Panc1 (cell line): ENCODE data around the gene SEBOX. TPM values are rescaled to one million over a fixed set of nuclear protein-coding genes. Genes with fewer than 3 reads are reported as not detected.
"Not testable (repeated sequence)": the region's sequence is repeated elsewhere in the genome, so short reads cannot be mapped to it uniquely, and the experiment has no call there.

Experiments
- ATAC-seq: fragments of 200-7000 bp; cut with Tn5 transposase; 2 replicates; pipeline ENCODE4 v1.9.1; 2020; ENCODE audit warnings: mild to moderate bottlenecking, moderate library complexity
- BruUV-seq: library from RNA; stranded (reverse); fragments of 400-500 nt; replicated peaks from 2 replicates; lab custom pipeline; 2021; lab: Mats Ljungman, UMichigan
- CTCF ChIA-PET: fragments of 300-600 bp; sonication (Branson Sonifier 250); formaldehyde crosslinking; loops from one replicate; lab custom pipeline; 2022; ENCODE audit warnings: antibody characterized with exemption; lab: Charles Lee
- POLR2A ChIA-PET: fragments of 300-600 bp; sonication (Branson Sonifier 250); formaldehyde crosslinking; loops from one replicate; lab custom pipeline; 2022; ENCODE audit warnings: antibody characterized with exemption; lab: Charles Lee
- DNase-seq: peaks from one replicate; pipeline ENCODE4 v3.0.0-alpha.2; 2010; ENCODE audit warnings: low read depth, low spot score
- H3K27ac ChIP-seq: 2 replicates; pipeline ENCODE4 v1.5.1; 2011; ENCODE audit warnings: mild to moderate bottlenecking, low read length, inconsistent platforms
- H3K27me3 ChIP-seq: fragments of 200-500 bp; sonication (Bioruptor generic); 2 replicates; pipeline ENCODE4 v1.6.0; 2014; ENCODE audit warnings: low read length, inconsistent platforms; ENCODE audit not compliant: control insufficient read depth, insufficient read depth
- H3K36me3 ChIP-seq: fragments of 200-500 bp; sonication (Bioruptor generic); 2 replicates; pipeline ENCODE4 v1.5.1; 2014; ENCODE audit warnings: inconsistent platforms, mild to moderate bottlenecking, low read length, moderate library complexity; ENCODE audit not compliant: control insufficient read depth, insufficient read depth
- H3K4me1 ChIP-seq: 2 replicates; pipeline ENCODE4 v1.5.1; 2011; ENCODE audit warnings: inconsistent platforms, mild to moderate bottlenecking, low read length, moderate library complexity; ENCODE audit not compliant: control insufficient read depth, insufficient read depth
- H3K4me3 ChIP-seq, 2 experiments: 2 replicates each; pipeline ENCODE4 v1.5.1; 2011 to 2012; ENCODE audit warnings: low read depth in 2 of 2, low read length in 2 of 2, mild to moderate bottlenecking in 2 of 2, inconsistent platforms in 1 of 2, moderate library complexity in 1 of 2
- H3K9me3 ChIP-seq: fragments of 200-500 bp; sonication (Bioruptor generic); 2 replicates; pipeline ENCODE4 v1.5.1; 2014; ENCODE audit warnings: low read depth, mild to moderate bottlenecking, inconsistent platforms, low read length, moderate library complexity; ENCODE audit not compliant: control insufficient read depth, insufficient read depth
- CTCF ChIP-seq: fragments of 450-650 bp; IDR thresholded peaks from 2 replicates; pipeline ENCODE4 v1.5.1; 2017; ENCODE audit warnings: mild to moderate bottlenecking
- POLR2AphosphoS5 ChIP-seq: IDR thresholded peaks from 2 replicates; pipeline ENCODE4 v1.6.1; 2012; ENCODE audit warnings: mild to moderate bottlenecking, low read depth, low read length, moderate library complexity
- SIN3A ChIP-seq: IDR thresholded peaks from 2 replicates; pipeline ENCODE4 v1.6.1; 2012; ENCODE audit warnings: low read depth, mild to moderate bottlenecking, low read length, moderate library complexity, borderline replicate concordance; ENCODE audit not compliant: insufficient read depth
- TCF7L2 ChIP-seq: IDR thresholded peaks from 2 replicates; pipeline ENCODE4 v1.6.1; 2011; ENCODE audit warnings: mild to moderate bottlenecking, low read depth, low read length, inconsistent platforms
- in situ Hi-C: cut with HindIII; loops from 2 replicates; pipeline ENCODE4 v1.10.0; 2016; ENCODE audit warnings: low sequenced_read_pairs, low pct_unique_long_range_greater_than_20kb
- intact Hi-C: fragments of 100-400 bp; cut with micrococcal nuclease; formaldehyde crosslinking; loops from one replicate; pipeline ENCODE4 v1.10.0; 2022; ENCODE audit not compliant: unreplicated experiment
- total RNA-seq: library from RNA; stranded (reverse); gene quantifications from one replicate; pipeline ENCODE4 v1.2.1, GENCODE V29; 2021; ENCODE audit not compliant: unreplicated experiment
- TF ChIP-seq, protein P1 (sequence below), 2 experiments: IDR thresholded peaks; 2 replicates each; pipeline ENCODE4 v1.6.1; 2011 to 2012; ENCODE audit warnings: low read depth in 2 of 2, control low read depth in 1 of 2, low read length in 1 of 2, mild to moderate bottlenecking in 1 of 2, moderate library complexity in 1 of 2; ENCODE audit not compliant: insufficient read depth in 1 of 2

SEBOX gene
- total RNA-seq, 1 experiment from 2014 or later = not detected

- in situ Hi-C loops, H3K27ac ChIP-seq, ATAC-seq, H3K4me3 ChIP-seq, CTCF ChIA-PET, H3K36me3 ChIP-seq, BruUV-seq, H3K9me3 ChIP-seq, DNase-seq, H3K27me3 ChIP-seq, intact Hi-C loops, POLR2A ChIA-PET: not testable (repeated sequence)
- H3K4me1 ChIP-seq = peaks cover 26% of the 10 kb centered on the region
These were observed 26.2 kb downstream of the SEBOX start for GRCh38 chr17:28338769-28339212.

- in situ Hi-C loops = no loop called here
- intact Hi-C loops = no loop called here
- no peak overlapping the region for H3K4me3 ChIP-seq
- no peak for ATAC-seq
- ChIA-PET POLR2A (interaction anchor here (0.5 kb wide), 1 partner anchor 107 kb away, joined by 6 read pairs; no protein-coding TSS in a partner anchor), CTCF (no interaction called here)
- H3K27me3 ChIP-seq = no peaks in the 10 kb centered on the region
- H3K9me3 ChIP-seq = no peaks in the 10 kb centered on the region
- no peaks in the 10 kb centered on the region; the same call in 1 of the 2 replicates for H3K36me3 ChIP-seq
- peaks cover 27% of the 10 kb centered on the region for H3K4me1 ChIP-seq
- TF ChIP-seq TCF7L2 (no peak), CTCF (no peak), POLR2AphosphoS5 (no peak), SIN3A (no peak)
- TF ChIP-seq, protein P1, sequence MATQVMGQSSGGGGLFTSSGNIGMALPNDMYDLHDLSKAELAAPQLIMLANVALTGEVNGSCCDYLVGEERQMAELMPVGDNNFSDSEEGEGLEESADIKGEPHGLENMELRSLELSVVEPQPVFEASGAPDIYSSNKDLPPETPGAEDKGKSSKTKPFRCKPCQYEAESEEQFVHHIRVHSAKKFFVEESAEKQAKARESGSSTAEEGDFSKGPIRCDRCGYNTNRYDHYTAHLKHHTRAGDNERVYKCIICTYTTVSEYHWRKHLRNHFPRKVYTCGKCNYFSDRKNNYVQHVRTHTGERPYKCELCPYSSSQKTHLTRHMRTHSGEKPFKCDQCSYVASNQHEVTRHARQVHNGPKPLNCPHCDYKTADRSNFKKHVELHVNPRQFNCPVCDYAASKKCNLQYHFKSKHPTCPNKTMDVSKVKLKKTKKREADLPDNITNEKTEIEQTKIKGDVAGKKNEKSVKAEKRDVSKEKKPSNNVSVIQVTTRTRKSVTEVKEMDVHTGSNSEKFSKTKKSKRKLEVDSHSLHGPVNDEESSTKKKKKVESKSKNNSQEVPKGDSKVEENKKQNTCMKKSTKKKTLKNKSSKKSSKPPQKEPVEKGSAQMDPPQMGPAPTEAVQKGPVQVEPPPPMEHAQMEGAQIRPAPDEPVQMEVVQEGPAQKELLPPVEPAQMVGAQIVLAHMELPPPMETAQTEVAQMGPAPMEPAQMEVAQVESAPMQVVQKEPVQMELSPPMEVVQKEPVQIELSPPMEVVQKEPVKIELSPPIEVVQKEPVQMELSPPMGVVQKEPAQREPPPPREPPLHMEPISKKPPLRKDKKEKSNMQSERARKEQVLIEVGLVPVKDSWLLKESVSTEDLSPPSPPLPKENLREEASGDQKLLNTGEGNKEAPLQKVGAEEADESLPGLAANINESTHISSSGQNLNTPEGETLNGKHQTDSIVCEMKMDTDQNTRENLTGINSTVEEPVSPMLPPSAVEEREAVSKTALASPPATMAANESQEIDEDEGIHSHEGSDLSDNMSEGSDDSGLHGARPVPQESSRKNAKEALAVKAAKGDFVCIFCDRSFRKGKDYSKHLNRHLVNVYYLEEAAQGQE (IDR thresholded peaks at IDR 0.05; ENCODE audit: insufficient read depth in 1 of 2, low read depth in 2 of 2, low read length in 1 of 2) = no peak
- peak overlapping the region; percentile 40 for H3K27ac ChIP-seq
- BruUV-seq = no TSS peak
- no peak for DNase-seq
These were observed 26.8 kb downstream of the SEBOX start for GRCh38 chr17:28338056-28338768.
